ENCODE measurements around the gene RBMS1. TPM values are rescaled to one million over a fixed set of nuclear protein-coding genes. Genes with fewer than 3 reads are reported as not detected.

The RBMS1 gene
- polyA plus RNA-seq, 2 of the 4 experiments (the other 2 are of a cell fraction), result 51.9 to 108 TPM

GRCh38 chr2:160515120-160515519, 21.5 kb upstream of the RBMS1 start:
- ATAC-seq (no peak), DNase-seq (ENCODE audit: low read depth in 1 of 2, low spot score in 1 of 2) (no peak), FAIRE-seq (no peak)
- no peak overlapping the region for H3K4me2 ChIP-seq
- ChIA-PET CTCF (no interaction called here), POLR2A (no interaction called here)
- 82% methylated on average over 1 of the region's 1 CpG for WGBS (ENCODE audit: missing lambda C conversion rate)
- H3K9me3 ChIP-seq, result no peaks in the 10 kb centered on the region
- H3K4me1 ChIP-seq, result no peaks in the 10 kb centered on the region
- H3K27ac ChIP-seq, result no peak overlapping the region
- no peak for TF ChIP-seq EP300 (IDR thresholded peaks at IDR 0.05)
- TF ChIP-seq POLR2A (IDR thresholded peaks at IDR 0.05; ENCODE audit: low read length), result no peak
- H3K4me3 ChIP-seq, result no peak overlapping the region

- no peak for TF ChIP-seq SMC3 (IDR thresholded peaks at IDR 0.05)
- no peak for TF ChIP-seq HOXB5 (CRISPR knock-in tag; IDR thresholded peaks at IDR 0.05)
- TF ChIP-seq EHF (CRISPR knock-in tag; IDR thresholded peaks at IDR 0.05), result no peak
- TF ChIP-seq FOSL2 (IDR thresholded peaks at IDR 0.05), result no peak
- TF ChIP-seq FOSL2 (CRISPR knock-in tag; IDR thresholded peaks at IDR 0.05), result no peak
- no peak for DNase-seq (ENCODE audit: low read depth in 1 of 2, low spot score in 1 of 2)
- Histone ChIP-seq H3K4me1 (no peaks in the 10 kb centered on the region), H3K27ac (no peak overlapping the region), H3K4me2 (no peak overlapping the region), H3K4me3 (no peak overlapping the region), H3K9me3 (no peaks in the 10 kb centered on the region)
- ATAC-seq, result no peak
- POLR2A ChIA-PET, result no interaction called here
- 88% methylated on average over 4 of the region's 4 CpGs for WGBS (ENCODE audit: missing lambda C conversion rate)
- CTCF ChIA-PET, result no interaction called here
- FAIRE-seq, result no peak
These were observed 19.5 kb upstream of the RBMS1 start for GRCh38 chr2:160513120-160513519.

- Histone ChIP-seq H3K4me1 (no peaks in the 10 kb centered on the region), H3K9me3 (no peaks in the 10 kb centered on the region), H3K4me3 (no peak overlapping the region), H3K4me2 (no peak overlapping the region), H3K27ac (no peak overlapping the region)
- ATAC-seq (no peak), DNase-seq (ENCODE audit: low read depth in 1 of 2, low spot score in 1 of 2) (no peak), FAIRE-seq (no peak)
- POLR2A ChIA-PET, result no interaction called here
- 85% methylated on average over 4 of the region's 4 CpGs for WGBS (ENCODE audit: missing lambda C conversion rate)
- CTCF ChIA-PET, result no interaction called here
- TF ChIP-seq TFCP2L1 (CRISPR knock-in tag; IDR thresholded peaks at IDR 0.05) (no peak), ZFP36 (IDR thresholded peaks at IDR 0.05; ENCODE audit: borderline replicate concordance, partially characterized antibody) (no peak), HOXB5 (CRISPR knock-in tag; IDR thresholded peaks at IDR 0.05) (no peak), ELK1 (IDR thresholded peaks at IDR 0.05; ENCODE audit: low read depth, low read length) (no peak), EHMT2 (IDR thresholded peaks at IDR 0.05; ENCODE audit: low read depth) (no peak), NPAS2 (CRISPR knock-in tag; IDR thresholded peaks at IDR 0.05; ENCODE audit: borderline replicate concordance) (no peak), CHD4 (IDR thresholded peaks at IDR 0.05; ENCODE audit: borderline replicate concordance) (no peak), RFX5 (IDR thresholded peaks at IDR 0.05) (no peak), HMGXB4 (CRISPR knock-in tag; IDR thresholded peaks at IDR 0.05; ENCODE audit: borderline replicate concordance) (no peak), ZNF302 (CRISPR knock-in tag; IDR thresholded peaks at IDR 0.05) (no peak), SREBF2 (IDR thresholded peaks at IDR 0.05) (no peak), MAX (IDR thresholded peaks at IDR 0.05) (no peak), HOXB13 (CRISPR knock-in tag; IDR thresholded peaks at IDR 0.05; ENCODE audit: low read depth) (no peak), RAD21 (conservative IDR thresholded peaks at IDR 0.05 in 1 of 2, IDR thresholded peaks at IDR 0.05 in 1 of 2) (no peak), FOSB (CRISPR knock-in tag; IDR thresholded peaks at IDR 0.05) (no peak), HES2 (IDR thresholded peaks at IDR 0.05) (no peak), KDM5A (IDR thresholded peaks at IDR 0.05) (no peak), FOXS1 (CRISPR knock-in tag; IDR thresholded peaks at IDR 0.05) (no peak)
These were observed 18.9 kb upstream of the RBMS1 start for GRCh38 chr2:160512491-160512890.
